ENCODE measurements around the gene BCHE.
"Not testable (repeated sequence)": the region's sequence is repeated elsewhere in the genome, so short reads cannot be mapped to it uniquely, and the experiment has no call there.

Gene BCHE

DNA sequence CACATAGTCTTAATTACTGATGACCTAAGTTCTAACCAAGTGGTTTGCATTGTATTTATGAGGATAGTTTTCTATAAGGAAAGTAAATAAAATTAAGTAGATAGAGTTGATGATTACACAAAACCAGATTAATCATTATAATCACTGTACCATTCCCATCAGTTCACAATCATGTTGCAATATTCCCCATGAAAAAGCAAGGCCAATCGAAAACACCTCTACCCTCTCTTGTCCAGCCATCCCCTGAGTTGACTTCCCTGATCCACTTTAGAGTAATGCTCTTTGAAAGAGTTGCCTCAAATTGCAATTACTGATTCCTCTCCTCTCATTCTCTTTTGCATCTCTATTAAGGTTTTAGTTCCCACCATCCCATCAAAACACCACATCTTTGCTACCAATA lies 21.0 kb downstream of the BCHE start:
- no peak for DNase-seq

DNA sequence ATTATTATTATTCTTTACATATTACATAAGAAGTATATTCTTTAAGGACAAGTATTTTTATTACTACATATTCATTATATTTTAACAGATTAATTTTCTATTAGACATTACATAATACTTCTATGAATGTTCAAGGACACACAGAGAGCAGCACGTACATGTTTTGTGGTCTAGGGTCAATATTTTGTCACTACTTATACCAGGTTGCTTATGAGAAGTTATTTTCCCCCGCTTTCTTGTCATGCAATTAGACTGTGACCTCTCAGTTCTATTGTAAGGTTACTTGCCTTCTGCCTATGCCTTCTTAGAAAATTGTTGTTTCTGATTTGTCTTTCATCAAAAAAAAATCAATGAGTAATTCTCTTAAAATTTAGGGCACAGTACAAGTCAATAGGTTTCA lies 21.5 kb downstream of the BCHE start:
- no peak for DNase-seq

DNA sequence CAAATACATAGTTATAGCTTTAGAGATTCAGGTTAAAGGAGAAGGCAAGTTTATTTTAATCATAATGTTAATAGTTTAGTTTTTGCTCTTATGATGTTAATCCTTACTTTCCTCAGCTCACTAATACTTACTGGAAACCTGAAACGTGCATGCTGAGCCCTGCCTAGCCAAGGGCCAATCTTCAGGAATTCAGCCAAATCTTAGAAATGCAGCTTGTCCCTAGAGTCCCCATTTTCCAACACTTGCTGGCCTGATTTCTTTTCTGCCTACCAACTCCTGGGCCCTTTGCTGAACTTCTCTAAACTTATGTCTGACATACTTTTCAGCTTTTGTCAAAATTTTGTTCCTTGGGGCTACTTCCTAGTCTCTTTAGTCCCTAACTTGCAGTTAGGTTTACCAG lies 22.8 kb downstream of the BCHE start:
- no peak for DNase-seq

DNA sequence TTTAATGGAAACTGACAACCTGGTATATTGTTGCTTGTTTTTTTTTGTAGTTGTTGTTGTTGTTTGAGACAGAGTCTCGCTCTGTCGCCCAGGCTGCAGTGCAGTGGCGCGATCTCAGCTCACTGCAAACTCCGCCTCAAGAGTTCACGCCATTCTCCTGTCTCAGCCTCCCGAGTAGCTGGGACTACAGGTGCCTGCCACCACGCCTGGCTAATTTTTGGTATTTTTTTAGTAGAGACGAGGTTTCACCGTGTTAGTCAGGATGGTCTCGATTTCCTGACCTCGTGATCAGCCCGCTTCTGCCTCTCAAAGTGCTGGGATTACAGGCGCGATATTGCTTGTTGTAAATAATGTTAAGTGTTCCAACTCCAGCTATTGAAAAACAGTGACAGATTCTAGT lies 29.3 kb downstream of the BCHE start:
- not testable (repeated sequence) for DNase-seq

DNA sequence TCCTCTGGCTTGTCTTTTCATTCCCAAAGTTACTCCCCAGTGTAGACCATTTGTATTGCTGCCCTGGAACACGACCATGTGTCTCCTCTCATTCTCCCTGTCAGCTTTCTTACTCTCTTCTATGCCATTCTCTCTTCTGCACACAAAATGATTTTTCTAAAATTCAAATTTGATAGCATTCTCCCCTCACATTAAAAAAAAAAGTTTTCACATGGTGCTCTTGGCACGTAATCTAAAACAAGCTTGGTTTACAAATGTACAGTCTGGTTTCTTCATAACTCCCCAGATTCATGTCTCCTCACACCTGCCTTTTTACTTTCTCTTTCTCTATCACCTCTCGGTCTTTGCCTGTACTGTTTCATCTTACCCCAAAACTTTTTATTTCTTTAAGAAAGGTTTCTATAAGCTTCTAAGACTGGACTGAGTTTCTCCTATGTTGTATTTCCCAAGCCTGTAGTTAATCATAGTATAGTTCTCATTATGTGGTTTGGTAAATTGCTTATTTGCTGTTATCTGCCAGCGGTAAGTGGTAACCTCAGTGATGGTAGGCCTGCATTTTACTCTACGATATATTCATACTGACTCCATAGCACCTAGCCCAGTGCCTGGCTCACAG lies 31.2 kb downstream of the BCHE start:
- DNase-seq = no peak

DNA sequence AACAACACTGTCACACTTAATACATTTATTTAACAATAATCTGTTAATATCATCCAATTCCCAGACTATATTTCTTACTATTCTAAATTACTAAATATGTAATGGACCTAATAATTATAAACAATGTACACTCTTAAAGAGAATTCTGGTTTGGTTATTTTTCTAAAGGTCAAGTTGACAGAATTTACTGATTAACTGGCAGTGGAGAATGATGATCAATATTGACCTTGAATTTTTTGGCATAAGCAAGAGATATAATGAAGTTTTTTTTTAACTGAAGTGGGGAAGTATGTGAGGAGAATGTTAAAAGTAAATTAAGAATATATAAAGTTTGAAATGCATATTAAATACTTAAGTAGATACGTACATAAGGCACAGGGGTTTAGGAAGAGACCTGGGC lies 33.8 kb downstream of the BCHE start:
- no peak for DNase-seq

DNA sequence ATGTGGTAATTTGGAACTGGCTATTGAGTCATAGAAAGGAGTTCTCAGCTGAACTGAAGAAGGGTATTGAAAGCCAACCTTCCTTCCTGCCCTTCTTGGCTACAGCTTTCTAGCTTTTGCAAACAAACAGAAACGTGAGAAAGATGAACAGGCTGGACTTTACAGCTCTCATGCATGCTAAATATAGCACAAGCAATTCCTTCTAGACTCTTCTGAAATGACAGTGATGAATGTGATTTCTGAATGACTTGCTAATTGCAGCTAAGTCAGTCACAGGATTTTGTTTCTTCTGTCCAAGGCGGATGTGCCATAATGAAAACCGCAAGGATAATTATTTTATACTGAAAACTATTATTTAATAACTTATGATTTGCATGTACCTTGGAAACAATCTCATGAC lies 36.3 kb downstream of the BCHE start:
- peak; percentile 11 to 76 (median 73) for DNase-seq

DNA sequence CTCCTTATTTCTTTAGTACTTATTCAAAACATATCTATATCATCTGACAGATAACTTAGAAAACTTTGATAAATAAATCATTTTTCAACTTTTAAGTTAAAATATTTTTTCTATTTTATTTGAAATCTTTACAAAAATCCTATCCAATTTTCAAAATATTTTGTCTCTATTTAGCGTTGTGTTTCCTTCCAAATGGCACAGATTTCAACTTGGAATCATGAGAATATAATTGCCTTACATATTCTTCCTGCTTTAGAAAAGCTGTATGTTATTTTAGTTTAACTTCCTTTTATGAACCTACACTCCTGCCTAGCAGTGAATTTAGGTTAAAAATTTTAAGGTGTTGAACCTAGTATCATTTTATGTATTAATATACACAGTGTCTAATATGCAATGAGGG lies 38.2 kb downstream of the BCHE start:
- no peak for DNase-seq

DNA sequence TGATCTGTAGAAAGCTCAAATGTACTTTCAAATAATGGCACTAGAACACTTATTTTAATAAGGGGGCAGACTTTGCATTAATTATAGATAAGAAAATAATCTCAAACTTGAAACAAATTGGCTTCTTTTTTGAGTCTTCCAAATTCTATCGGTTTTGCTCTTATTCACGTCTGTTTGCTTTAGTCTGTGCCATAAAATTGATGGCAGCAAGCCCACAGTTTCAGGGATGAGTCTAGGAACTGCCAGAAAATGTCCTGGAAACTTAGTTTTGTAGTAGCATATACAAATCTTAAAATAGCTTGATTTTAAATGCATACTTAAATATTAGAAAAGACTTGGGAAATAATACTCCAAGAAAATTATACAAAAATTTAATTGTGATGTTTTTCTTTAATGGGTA lies 39.7 kb downstream of the BCHE start:
- DNase-seq = no peak

DNA sequence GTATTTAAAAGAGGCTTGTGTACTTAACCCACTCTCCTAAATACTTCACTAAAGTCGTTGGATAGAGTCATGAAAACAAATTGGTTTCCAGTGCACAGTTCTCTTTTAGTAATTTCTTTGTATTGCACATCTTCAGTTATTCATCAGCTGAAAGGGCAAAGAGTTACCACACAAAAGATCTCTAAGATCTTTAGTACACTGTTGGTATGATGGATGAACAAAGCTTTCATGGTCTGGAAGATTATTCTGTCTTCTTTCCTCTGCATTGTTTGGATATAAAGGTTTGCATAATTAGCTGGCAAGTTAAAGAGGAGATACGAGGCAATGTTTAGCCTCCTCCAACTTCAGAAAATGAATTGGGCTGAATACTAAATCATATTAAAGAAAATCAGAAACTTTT lies 40.5 kb downstream of the BCHE start:
- no peak for DNase-seq

DNA sequence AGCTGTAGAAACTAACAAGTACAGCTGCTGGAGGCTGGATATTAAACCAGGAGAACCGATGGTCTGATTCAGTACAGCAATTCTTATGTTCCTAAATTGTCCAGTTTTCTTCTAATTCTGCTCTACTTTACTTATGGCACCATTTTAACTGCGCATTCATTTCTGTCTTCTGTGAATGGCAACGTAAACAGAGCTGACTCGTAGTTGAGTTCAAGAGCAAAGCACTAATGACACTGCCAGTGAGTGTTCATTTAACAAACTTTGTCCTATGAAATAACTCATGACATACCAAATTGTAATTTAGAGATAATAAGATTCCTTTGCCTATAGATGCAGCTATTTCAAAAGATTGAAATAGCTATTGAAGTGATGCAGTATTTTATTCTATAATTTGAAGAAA lies 48.7 kb downstream of the BCHE start:
- DNase-seq = no peak

DNA sequence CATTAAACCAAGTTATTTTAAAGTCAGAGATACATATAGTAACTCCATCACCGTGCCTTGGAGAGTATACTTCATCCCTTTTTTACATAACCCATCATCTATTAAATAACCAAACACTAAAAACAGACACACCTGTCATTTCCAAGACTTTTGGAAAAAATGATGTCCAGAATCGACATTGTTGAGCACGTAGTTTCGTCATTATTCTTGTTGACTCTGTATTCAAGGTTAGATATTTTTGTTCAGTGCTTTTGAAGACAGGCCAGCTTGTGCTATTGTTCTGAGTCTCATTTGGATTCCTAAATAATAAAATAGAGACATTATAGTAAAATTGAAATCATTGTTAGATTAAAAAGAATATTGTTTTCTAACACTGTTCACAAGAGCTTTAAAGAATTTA lies 51.2 kb downstream of the BCHE start:
- peak in 1 of 3 experiments; percentile 68 for DNase-seq

DNA sequence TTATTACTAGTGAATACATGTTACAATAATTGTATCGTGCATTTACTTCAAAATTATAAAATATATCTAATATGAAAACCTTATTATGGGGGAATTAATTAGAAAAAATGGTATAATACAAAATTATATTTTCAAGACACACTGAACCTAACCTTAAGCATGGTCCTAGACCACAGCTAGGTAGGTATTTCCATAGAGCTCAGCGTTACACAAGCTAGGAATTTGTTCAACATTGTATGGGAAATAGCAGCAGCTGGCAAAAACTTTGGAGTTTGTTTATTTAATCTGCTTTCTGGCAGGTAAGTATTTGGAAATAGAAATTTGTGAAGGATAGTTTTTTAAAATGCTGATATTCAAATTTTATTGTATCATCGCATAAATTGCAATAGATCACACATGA lies 52.9 kb downstream of the BCHE start:
- no peak for DNase-seq

DNA sequence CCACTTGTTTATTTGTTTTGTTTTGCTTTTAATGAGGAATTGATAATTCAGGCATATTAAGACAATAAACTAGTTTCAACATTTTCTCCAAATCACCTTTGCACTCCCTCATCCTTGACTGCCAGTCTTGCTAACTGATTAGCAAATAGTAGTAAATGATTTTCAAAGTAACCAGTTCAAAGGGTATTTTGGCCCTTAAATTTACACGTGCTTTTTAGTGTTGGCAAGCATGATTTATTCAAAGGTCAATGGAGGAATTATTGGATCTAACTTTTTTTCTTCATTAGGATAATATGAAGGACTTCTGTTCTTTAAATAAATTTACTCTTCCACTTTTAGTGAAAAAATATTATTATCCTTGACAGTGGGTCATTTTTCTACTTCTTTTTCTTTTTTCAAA lies 53.8 kb downstream of the BCHE start:
- DNase-seq = no peak

DNA sequence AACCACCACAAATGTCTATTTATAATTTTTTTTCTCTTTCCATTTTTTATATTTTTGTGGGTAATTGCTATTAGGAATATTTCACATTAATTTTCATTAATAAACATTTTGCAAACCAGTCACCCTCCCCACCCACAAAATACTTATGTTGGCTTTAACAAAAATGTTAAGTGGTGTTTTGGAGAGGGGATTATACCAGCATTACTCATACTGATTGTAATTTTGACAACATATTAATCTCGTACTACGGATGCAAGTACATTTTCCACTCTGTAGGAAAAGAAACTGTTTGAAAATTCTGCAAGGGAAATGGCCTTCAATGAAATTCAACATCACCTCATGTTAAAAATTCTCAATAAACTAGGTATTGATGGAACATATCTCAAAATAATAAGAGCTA lies 58.3 kb downstream of the BCHE start:
- DNase-seq = no peak

DNA sequence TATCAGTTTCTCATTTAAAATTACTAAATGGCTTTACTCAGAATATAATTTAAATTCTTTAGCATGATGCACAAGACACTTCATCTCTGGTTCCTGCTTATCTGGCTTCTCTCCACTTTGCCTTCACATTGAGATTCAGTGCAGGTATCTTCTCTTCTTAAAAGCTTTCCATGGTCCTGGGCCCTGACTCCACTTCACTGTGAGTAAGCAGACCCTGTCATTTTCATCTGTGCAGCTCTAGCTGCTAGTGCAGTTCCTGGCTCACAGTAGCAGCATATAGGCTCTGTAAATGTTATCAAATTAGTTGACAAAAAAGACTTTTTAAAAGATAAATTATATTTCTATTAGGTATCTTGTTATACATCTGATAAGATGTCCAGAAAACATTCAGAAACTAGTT lies 58.8 kb downstream of the BCHE start:
- DNase-seq = no peak

DNA sequence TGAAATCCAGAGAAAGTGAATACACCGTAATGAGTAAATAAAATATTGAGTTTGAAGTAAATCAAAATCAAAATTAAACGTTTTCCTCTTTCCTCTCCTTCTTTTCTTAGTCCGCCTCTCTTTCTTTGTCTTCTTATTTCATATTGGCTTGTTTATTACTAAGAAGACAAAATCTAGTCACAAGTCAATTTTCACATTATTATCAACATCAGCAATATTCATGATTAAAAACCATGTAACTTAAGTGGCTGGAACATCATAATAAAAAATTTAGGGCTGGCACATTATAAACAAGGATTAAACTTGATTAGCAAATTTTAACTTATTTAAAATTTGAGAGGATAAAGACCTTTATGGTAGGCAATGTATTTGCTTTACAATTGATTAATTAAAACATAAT lies 61.4 kb downstream of the BCHE start:
- no peak for DNase-seq

DNA sequence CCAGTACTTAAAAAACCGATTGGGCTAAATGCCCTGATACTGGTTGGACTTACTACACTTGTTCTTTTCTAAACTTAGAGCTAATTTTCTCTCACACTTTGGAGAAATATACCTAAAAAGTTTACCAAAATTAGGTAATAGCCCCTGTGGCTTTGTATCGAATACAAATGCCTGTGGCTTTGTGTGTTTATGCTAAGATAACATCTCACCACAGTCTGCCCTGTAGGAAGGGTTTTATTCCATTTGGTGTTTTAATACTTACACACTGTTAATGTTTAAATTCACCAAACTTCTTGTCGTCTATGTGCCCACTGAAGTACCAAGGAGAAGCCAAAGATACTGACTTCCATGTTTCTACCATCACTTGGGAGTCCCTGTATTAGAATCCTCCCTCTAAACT lies 66.4 kb downstream of the BCHE start:
- DNase-seq = no peak

DNA sequence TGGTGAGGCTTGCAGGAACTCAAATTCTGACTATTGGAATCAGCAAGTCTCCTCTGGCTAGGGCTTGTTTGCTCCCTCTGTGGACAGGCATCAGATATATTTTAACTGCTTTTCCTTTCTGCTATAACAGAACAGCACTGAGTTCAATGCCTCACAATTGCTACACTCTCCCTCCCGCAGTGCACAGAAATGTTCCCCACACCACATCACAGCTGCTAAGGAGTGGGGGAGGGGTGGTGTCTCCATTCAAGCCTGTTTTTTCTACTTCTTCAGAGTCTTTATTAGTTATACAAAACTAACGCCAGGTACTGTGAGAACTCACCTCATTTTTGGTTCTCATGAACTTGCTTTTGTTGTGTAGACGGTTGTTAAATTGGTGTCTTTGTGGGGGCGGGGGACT lies 68.5 kb downstream of the BCHE start:
- DNase-seq = no peak

DNA sequence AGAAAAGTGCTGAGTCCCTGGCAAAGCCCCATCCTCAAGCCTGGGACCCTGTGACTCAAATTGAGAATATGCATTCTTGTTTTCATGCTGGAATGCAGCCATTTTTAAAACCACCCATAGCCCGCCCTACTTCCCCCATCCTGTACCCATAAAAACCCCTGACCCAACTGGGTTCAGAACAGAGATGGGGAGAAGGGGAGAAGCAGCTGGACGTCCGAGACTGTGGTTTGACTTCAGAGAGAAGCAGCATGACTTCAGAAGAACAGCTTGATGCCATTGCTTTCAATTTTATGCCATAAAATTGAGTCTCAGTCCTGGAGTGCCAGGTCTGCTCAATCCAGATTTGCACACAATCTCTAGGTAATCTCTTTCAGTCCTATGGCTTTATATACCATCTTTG lies 78.2 kb downstream of the BCHE start:
- DNase-seq = no peak

DNA sequence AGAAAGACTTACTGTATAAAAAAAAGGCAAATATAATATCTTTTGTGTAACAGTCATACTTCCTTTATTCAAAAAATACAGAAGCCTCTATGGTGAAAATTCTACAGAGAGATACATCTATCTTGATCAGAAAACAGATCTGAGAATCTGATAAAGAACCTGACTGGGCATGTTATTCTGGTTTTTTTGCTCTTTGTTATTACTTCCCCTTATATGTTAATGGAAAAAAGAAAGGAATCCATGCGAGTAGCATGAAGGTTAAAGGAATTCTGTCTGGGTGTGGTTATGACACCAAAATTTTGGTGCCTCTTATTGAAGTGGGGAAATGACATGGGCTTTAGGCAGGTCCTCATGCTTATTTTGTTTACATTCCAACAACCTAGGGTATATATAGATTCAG lies 81.7 kb downstream of the BCHE start:
- DNase-seq = no peak

DNA sequence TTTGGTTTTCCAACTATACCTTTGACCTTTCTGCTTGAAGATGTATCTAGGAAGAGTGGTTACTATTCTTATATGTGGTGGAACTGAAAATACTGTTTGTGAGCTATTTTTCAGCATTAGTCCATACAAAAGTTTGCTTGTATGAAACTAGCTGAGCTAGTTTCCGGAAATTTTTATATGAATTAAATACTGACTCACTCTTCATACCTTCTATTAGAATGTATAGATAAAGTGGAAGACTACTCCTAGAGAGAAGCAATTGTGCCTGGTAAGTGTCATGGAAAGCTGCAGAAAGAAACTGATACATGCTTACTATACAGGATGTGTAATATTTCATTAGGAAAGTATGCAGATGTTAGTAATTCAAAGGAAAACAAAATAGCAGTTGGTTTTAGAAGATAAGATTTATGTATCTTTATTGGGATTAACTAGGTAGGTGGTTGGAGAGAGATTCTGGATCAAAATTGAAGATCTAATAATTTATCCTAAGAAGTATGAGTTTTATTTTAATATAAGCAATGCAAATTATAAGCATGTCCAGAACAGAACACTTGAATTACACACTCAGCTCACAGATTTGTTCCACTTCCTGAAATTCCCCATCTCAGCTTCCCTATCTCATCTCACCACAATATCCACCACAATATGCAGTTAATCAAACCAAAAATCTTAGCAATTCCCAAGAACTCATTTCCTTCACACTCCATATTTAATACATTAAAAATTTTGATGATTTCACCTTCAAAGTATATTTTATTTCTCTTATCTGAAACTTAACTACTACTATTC lies 82.8 kb downstream of the BCHE start:
- no peak for DNase-seq

DNA sequence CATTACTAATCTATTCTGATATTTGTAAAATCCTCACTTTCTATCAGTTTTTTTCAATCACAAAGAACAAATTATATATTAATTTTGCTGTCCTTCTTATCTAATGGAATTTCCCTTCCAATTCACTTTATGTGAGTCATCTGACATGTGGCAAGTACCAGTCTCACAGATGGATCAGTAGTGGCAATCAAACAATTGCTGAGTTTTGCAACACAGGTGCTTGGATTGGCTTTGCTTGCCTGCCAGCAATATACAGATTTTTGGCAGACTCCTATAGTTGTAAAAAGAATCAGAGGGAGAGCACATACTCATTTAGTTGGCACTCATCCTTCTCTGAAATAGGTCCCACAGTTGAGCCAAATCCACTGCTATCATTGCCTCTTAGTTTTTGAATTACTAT lies 83.7 kb downstream of the BCHE start:
- no peak for DNase-seq

DNA sequence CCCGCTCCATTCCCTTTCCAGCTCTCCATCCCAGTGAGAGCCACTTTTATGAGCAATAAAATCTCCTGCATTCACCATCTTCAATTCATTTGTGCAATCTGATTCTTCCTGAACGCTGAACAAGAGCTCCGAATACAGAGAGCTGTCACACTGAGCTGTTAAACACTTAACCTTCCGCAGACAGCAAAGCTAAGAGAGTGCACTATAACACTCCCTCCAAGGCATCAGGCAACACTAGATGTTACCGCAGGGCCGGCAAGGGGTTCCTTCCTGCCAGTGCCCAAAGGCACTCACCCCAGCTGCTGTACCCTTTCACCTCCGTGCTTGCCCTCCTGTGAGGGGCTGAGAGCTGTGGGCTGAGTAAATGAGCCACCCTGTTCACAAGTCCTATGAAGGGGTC lies 85.6 kb downstream of the BCHE start:
- DNase-seq = peak in 1 of 3 experiments; percentile 57

DNA sequence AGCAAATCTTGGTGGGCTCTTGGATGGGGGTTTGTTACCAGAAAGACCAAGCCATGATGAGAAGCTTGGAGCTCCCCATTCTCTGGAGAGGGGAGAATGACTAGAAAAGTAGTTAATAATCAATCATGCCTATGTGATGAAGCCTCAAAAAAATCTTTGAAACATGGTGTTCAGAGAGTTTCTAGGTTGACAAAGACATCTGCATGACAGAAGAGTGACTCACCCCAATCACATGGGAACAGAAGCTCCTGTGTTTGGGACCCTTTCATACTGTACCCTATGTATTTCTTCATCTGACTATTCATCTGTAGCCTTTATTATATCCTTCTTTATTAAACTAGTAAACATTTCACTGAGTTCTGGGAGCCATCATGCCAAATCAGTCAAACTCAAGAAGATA lies 87.4 kb downstream of the BCHE start:
- no peak for DNase-seq

Data from NCI-H1417 (cell line).